Large intestine (tissue), 3 donors: ENCODE data around the gene RBM33. TPM values are rescaled to one million over a fixed set of nuclear protein-coding genes. Genes with fewer than 3 reads are reported as not detected.

Source experiments
- DNase-seq, 2 donors: peaks; one replicate each; pipeline versions ENCODE4 v3.0.0 to v3.0.0-alpha.2; 2013
- H3K27ac ChIP-seq: one replicate; pipeline ENCODE4 v1.5.1; 2013; ENCODE audit warnings: low read length
- H3K27me3 ChIP-seq: 2 replicates; pipeline ENCODE4 v1.6.1; 2013; ENCODE audit warnings: low read length; ENCODE audit not compliant: control insufficient read depth, insufficient read depth
- H3K36me3 ChIP-seq: 2 replicates; pipeline ENCODE4 v1.6.1; 2013; ENCODE audit warnings: low read length; ENCODE audit not compliant: control insufficient read depth, insufficient read depth
- H3K4me1 ChIP-seq: one replicate; pipeline ENCODE4 v1.6.1; 2013; ENCODE audit warnings: low read length; ENCODE audit not compliant: control insufficient read depth, insufficient read depth
- H3K4me3 ChIP-seq: one replicate; pipeline ENCODE4 v1.5.1; 2013; ENCODE audit warnings: low read length
- H3K9me3 ChIP-seq: one replicate; pipeline ENCODE4 v1.6.1; 2013; ENCODE audit warnings: mild to moderate bottlenecking, low read depth, low read length, moderate library complexity; ENCODE audit not compliant: control insufficient read depth
- WGBS: methylation state at CpG from one replicate; pipeline ENCODE4 v1.1.5; 2013; ENCODE audit warnings: low lambda C conversion rate; ENCODE audit not compliant: insufficient coverage; 5-methylcytosine and 5-hydroxymethylcytosine counted together
- polyA plus RNA-seq: library from polyadenylated mRNA; unstranded; fragments of 120-200 nt; gene quantifications from one replicate; pipeline ENCODE4 v1.2.1, GENCODE V29; 2013

The RBM33 gene
- polyA plus RNA-seq, 1 donor, result 42.8 TPM

DNA sequence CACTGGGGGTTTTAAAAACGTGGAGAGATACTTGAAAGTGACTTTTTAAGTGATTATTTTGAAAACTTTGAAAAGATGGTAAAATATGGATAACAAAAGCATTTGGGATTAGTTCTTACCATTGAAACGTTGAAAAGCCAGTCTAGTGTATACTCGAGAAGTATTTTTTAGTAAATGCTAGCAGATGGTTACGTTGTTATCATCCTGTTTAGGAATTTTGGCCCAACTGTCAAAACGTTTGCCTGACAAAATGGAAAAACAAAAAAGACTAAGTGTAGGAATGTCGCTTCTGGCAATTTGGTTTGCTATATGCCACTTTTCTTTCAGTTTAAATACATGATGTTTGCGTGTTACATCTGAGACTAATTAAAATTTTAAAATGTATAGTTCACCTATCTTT, 1.2 kb downstream of the RBM33 start:
- H3K36me3 ChIP-seq, result peaks cover 27% of the 10 kb centered on the region
- peak overlapping the region; percentile 97 for H3K4me3 ChIP-seq
- H3K27me3 ChIP-seq, result no peaks in the 10 kb centered on the region
- H3K27ac ChIP-seq, result no peak overlapping the region
- no peak for DNase-seq
- WGBS, result 33% methylated on average over 4 of the region's 7 CpGs
- H3K9me3 ChIP-seq, result peaks cover 8% of the 10 kb centered on the region
- peaks cover 2% of the 10 kb centered on the region for H3K4me1 ChIP-seq

DNA sequence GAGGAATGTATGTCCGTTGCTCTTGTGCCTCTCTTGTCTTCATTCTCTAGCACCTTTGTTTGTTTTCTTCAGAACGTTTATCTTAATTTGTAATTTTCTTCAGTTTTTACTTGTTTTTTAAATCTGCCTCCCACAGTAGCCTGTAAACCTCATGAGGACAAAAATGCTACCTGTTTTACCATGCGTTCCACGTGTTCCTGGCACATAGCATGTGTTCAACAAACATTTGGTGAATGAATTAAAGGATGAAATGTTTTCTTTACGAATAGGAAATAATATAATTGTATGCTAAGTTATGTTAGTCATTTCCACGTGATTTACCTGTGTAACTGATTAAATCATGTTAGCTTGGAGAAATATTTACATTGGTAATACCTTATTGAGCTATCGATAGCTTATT, 2.2 kb downstream of the RBM33 start:
- Histone ChIP-seq H3K4me1 (peaks cover 2% of the 10 kb centered on the region), H3K4me3 (no peak overlapping the region), H3K27ac (no peak overlapping the region), H3K27me3 (no peaks in the 10 kb centered on the region), H3K36me3 (peaks cover 20% of the 10 kb centered on the region), H3K9me3 (peaks cover 14% of the 10 kb centered on the region)
- no peak for DNase-seq
- WGBS, result 73% methylated on average over 3 of the region's 7 CpGs

DNA sequence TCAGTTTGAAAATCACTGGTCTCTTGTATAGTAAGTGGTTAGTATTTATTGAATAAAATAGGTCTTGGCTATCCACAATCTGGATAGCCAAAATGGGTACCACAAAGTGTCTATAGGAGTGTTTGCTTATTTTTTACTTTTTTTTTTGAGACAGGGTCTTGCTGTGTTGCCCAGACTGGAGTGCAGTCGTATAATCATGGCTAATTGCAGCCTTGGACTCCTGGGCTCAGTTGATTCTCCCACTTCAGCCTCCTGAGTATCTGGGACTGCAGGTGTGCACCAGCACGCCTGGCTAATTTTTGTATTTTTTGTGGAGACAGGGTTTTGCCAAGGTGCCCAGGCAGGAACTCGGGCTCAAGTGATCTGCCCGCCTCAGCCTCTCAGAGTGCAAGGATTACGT, 2.8 kb downstream of the RBM33 start:
- peaks cover 14% of the 10 kb centered on the region for H3K9me3 ChIP-seq
- H3K27ac ChIP-seq, result no peak overlapping the region
- WGBS, result no CpG with 5 or more reads among the region's 5 CpGs
- no peaks in the 10 kb centered on the region for H3K27me3 ChIP-seq
- no peak for DNase-seq
- no peak overlapping the region for H3K4me3 ChIP-seq
- peaks cover 16% of the 10 kb centered on the region for H3K36me3 ChIP-seq
- H3K4me1 ChIP-seq, result peaks cover 2% of the 10 kb centered on the region

- H3K4me3 ChIP-seq, result no peak overlapping the region
- no peak overlapping the region for H3K27ac ChIP-seq
- H3K9me3 ChIP-seq, result peaks cover 14% of the 10 kb centered on the region
- H3K27me3 ChIP-seq, result no peaks in the 10 kb centered on the region
- H3K4me1 ChIP-seq, result peaks cover 2% of the 10 kb centered on the region
- 100% methylated on average over 1 of the region's 2 CpGs for WGBS
- no peak for DNase-seq
- H3K36me3 ChIP-seq, result peaks cover 16% of the 10 kb centered on the region
These were observed 3.3 kb downstream of the RBM33 start for GRCh38 chr7:155647734-155648133.

DNA sequence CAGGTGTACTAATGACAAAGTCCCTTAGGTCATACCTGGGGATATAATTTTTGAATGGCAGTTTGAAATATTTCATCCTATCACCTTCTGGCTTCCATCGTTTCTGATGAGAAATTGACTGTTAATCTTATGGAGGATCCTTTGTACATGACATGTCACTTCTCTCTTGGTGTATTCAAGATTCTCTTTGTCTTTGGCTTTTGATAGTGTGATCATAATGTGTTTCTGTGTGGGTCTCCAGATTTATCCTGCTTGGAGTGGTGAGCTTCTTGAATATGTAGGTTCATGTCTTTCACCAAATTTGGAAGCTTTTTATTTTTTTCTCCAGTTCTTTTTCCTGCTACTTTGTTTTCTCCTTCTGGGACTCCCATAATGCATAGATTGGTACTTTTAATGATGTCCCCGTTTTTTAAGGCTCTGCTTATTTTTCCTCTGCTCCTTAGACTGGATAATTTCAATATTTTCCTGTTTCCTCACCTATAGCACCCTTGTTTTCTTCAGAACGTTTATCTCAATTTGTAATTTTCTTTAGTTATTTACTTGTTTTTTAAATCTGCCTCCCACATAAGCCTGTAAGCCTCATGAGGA, 4.4 kb downstream of the RBM33 start:
- 100% methylated on average over 2 of the region's 3 CpGs for WGBS
- DNase-seq, result peak in 1 of 2 donors; percentile 32
- H3K4me1 ChIP-seq, result peaks cover 2% of the 10 kb centered on the region

GRCh38 chr7:155649588-155649987, 5.1 kb downstream of the RBM33 start:
- Histone ChIP-seq H3K36me3 (peaks cover 16% of the 10 kb centered on the region), H3K27me3 (no peaks in the 10 kb centered on the region), H3K27ac (no peak overlapping the region), H3K4me1 (peaks cover 2% of the 10 kb centered on the region), H3K4me3 (no peak overlapping the region), H3K9me3 (peaks cover 14% of the 10 kb centered on the region)
- WGBS, result 100% methylated on average over 1 of the region's 2 CpGs
- DNase-seq, result no peak

More for the DNA sequence above, 4.4 kb downstream of the RBM33 start:
- Histone ChIP-seq H3K27me3 (no peaks in the 10 kb centered on the region), H3K4me3 (no peak overlapping the region), H3K36me3 (peaks cover 16% of the 10 kb centered on the region), H3K9me3 (peaks cover 14% of the 10 kb centered on the region), H3K27ac (no peak overlapping the region)

GRCh38 chr7:155652156-155653114, 8.0 kb downstream of the RBM33 start:
- Histone ChIP-seq H3K4me1 (no peaks in the 10 kb centered on the region), H3K27ac (no peak overlapping the region)
- WGBS, result 57% methylated on average over 1 of the region's 6 CpGs

DNA sequence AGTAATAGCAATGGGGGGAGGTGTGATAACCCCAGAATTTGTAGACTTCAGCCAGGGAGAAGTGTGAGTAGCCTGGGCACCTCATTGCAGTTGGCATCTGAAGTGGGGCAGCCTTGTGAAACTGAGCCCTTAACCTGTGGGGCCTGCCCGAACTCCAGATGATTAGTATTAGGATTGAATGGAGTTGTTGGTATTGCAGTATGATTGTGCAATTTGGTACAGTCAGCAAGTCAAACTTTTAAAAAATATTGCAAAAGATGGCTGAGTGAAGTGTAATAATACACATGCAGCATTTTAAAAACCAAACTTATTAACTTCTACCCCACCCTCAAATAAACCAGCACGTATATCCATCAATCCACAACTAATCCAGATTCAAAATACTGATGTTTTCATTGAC, 9.3 kb downstream of the RBM33 start:
- Histone ChIP-seq H3K27ac (no peak overlapping the region), H3K36me3 (peaks cover 8% of the 10 kb centered on the region), H3K9me3 (peaks cover 12% of the 10 kb centered on the region), H3K4me1 (no peaks in the 10 kb centered on the region), H3K27me3 (no peaks in the 10 kb centered on the region), H3K4me3 (no peak overlapping the region)
- WGBS, result 86% methylated on average over 1 of the region's 2 CpGs
- no peak for DNase-seq

More at GRCh38 chr7:155652156-155653114, 8.0 kb downstream of the RBM33 start:
- Histone ChIP-seq H3K27me3 (no peaks in the 10 kb centered on the region), H3K36me3 (peaks cover 13% of the 10 kb centered on the region), H3K4me3 (no peak overlapping the region), H3K9me3 (peaks cover 14% of the 10 kb centered on the region)
- no peak for DNase-seq

DNA sequence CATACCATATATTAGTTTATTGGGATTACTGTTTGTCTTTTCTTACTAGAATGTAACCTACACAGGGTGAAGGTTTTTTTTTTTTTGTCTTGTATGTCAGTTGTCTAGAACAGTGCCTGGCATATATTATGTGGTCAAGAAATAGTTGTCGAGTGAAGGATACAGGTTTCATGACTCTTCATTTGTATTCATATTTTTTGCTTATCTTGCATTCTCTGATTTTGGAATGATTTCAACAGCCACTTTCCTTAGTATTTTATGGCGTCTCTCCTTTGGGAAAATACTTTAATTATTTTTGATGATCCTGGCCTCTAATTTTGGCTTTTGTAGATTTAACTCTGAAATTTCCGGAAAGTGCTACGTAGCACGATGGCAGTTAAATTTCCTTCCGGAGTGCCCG, 12.4 kb downstream of the RBM33 start:
- Histone ChIP-seq H3K4me1 (no peaks in the 10 kb centered on the region), H3K36me3 (no peaks in the 10 kb centered on the region), H3K27me3 (no peaks in the 10 kb centered on the region), H3K4me3 (no peak overlapping the region), H3K27ac (no peak overlapping the region), H3K9me3 (no peaks in the 10 kb centered on the region)
- WGBS, result 88% methylated on average over 5 of the region's 7 CpGs
- no peak for DNase-seq

- Histone ChIP-seq H3K4me1 (no peaks in the 10 kb centered on the region), H3K27me3 (no peaks in the 10 kb centered on the region), H3K27ac (no peak overlapping the region), H3K36me3 (peaks cover 2% of the 10 kb centered on the region), H3K9me3 (no peaks in the 10 kb centered on the region), H3K4me3 (no peak overlapping the region)
- DNase-seq, result no peak
- WGBS, result 90% methylated on average over 3 of the region's 5 CpGs
These were observed 15.7 kb downstream of the RBM33 start for GRCh38 chr7:155660059-155660757.
